ENCODE results near the gene PPFIA4.

DNA sequence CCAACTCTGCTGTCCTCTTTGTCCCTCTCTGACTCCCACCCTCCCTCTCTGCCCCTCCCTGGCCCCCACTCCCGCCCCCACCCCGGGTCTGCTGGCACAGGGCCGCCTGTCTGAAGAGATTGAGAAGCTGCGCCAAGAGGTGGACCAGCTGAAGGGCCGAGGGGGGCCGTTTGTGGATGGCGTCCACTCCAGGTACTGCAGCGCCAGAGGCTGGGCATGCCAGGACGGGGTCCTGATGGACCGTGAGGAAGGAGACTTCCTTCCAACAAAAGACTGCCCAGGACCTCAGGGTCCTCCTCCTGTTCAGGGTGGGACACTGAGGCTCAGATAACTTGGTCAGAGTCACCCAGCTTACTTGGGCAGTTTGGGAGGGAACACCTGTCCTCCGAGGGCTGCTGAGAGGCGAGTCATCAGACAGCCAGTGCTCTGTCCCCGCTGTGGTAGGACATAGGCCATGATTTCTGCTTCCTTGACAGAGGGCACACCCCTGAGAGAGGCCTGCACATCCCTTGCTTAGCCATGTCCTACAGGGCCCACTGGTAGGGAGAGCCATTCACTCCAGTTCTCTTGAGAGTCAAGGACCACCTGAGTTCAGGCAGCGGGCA lies 23.4 kb downstream of the PPFIA4 start:
- TF ChIP-seq, protein P1, sequence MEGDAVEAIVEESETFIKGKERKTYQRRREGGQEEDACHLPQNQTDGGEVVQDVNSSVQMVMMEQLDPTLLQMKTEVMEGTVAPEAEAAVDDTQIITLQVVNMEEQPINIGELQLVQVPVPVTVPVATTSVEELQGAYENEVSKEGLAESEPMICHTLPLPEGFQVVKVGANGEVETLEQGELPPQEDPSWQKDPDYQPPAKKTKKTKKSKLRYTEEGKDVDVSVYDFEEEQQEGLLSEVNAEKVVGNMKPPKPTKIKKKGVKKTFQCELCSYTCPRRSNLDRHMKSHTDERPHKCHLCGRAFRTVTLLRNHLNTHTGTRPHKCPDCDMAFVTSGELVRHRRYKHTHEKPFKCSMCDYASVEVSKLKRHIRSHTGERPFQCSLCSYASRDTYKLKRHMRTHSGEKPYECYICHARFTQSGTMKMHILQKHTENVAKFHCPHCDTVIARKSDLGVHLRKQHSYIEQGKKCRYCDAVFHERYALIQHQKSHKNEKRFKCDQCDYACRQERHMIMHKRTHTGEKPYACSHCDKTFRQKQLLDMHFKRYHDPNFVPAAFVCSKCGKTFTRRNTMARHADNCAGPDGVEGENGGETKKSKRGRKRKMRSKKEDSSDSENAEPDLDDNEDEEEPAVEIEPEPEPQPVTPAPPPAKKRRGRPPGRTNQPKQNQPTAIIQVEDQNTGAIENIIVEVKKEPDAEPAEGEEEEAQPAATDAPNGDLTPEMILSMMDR (IDR thresholded peaks at IDR 0.05 in 8 of 11, conservative IDR thresholded peaks at IDR 0.05 in 3 of 11) = no peak
- TF ChIP-seq POLR2A (IDR thresholded peaks at IDR 0.05) = no peak

All from spleen (tissue), 7 donors.